ENCODE data around the gene CIC.

CIC gene

GRCh38 chr19:42245231-42245630 is 23.8 kb upstream of the CIC start:
- Histone ChIP-seq H3K27ac (ENCODE audit: low read length) (peak overlapping the region; percentile 99), H3K4me1 (ENCODE audit: control insufficient read depth in 1 of 2, insufficient read depth in 2 of 2, low read length in 2 of 2) (peaks cover 13 to 72% of the 10 kb centered on the region in 2 donors), H3K27me3 (ENCODE audit: low read depth, low read length) (no peaks in the 10 kb centered on the region), H3K36me3 (ENCODE audit: control insufficient read depth in 1 of 2, insufficient read depth in 2 of 2, low read length in 2 of 2) (peaks cover 10 to 21% of the 10 kb centered on the region in 2 donors), H3K9me3 (ENCODE audit: control insufficient read depth in 1 of 2, low read length in 2 of 2) (no peaks in the 10 kb centered on the region), H3K4me3 (ENCODE audit: low read depth in 1 of 2, low read length in 2 of 2) (peak overlapping the region; percentile 75 to 91)

GRCh38 chr19:42246143-42246921 is 22.7 kb upstream of the CIC start:
- Histone ChIP-seq H3K27ac (ENCODE audit: low read length) (peak overlapping the region; percentile 68), H3K9me3 (ENCODE audit: control insufficient read depth in 1 of 2, low read length in 2 of 2) (no peaks in the 10 kb centered on the region), H3K36me3 (ENCODE audit: control insufficient read depth in 1 of 2, insufficient read depth in 2 of 2, low read length in 2 of 2) (peaks cover 10 to 18% of the 10 kb centered on the region in 2 donors), H3K4me3 (ENCODE audit: low read depth in 1 of 2, low read length in 2 of 2) (no peak overlapping the region), H3K4me1 (ENCODE audit: control insufficient read depth in 1 of 2, insufficient read depth in 2 of 2, low read length in 2 of 2) (peaks cover 7 to 71% of the 10 kb centered on the region in 2 donors), H3K27me3 (ENCODE audit: low read depth, low read length) (no peaks in the 10 kb centered on the region)

- Histone ChIP-seq H3K27me3 (ENCODE audit: low read depth, low read length) (no peaks in the 10 kb centered on the region), H3K9me3 (ENCODE audit: control insufficient read depth in 1 of 2, low read length in 2 of 2) (no peaks in the 10 kb centered on the region), H3K4me1 (ENCODE audit: control insufficient read depth in 1 of 2, insufficient read depth in 2 of 2, low read length in 2 of 2) (peaks cover 13 to 73% of the 10 kb centered on the region in 2 donors), H3K27ac (ENCODE audit: low read length) (peak overlapping the region; percentile 68), H3K36me3 (ENCODE audit: control insufficient read depth in 1 of 2, insufficient read depth in 2 of 2, low read length in 2 of 2) (peaks cover 10 to 18% of the 10 kb centered on the region in 2 donors), H3K4me3 (ENCODE audit: low read depth in 1 of 2, low read length in 2 of 2) (no peak overlapping the region)
These were observed 22.0 kb upstream of the CIC start for GRCh38 chr19:42246922-42247639.

- Histone ChIP-seq H3K4me3 (ENCODE audit: low read depth in 1 of 2, low read length in 2 of 2) (no peak overlapping the region), H3K27ac (ENCODE audit: low read length) (no peak overlapping the region), H3K4me1 (ENCODE audit: control insufficient read depth in 1 of 2, insufficient read depth in 2 of 2, low read length in 2 of 2) (peaks cover 13 to 77% of the 10 kb centered on the region in 2 donors), H3K27me3 (ENCODE audit: low read depth, low read length) (no peaks in the 10 kb centered on the region), H3K9me3 (ENCODE audit: control insufficient read depth in 1 of 2, low read length in 2 of 2) (no peaks in the 10 kb centered on the region), H3K36me3 (ENCODE audit: control insufficient read depth in 1 of 2, insufficient read depth in 2 of 2, low read length in 2 of 2) (peaks cover 10 to 19% of the 10 kb centered on the region in 2 donors)
These were observed 21.3 kb upstream of the CIC start for GRCh38 chr19:42247640-42248199.

GRCh38 chr19:42248270-42249148 is 20.5 kb upstream of the CIC start:
- H3K4me1 ChIP-seq (ENCODE audit: control insufficient read depth in 1 of 2, insufficient read depth in 2 of 2, low read length in 2 of 2) = peaks cover 13 to 81% of the 10 kb centered on the region in 2 donors
- no peaks in the 10 kb centered on the region for H3K27me3 ChIP-seq (ENCODE audit: low read depth, low read length)
- no peaks in the 10 kb centered on the region for H3K9me3 ChIP-seq (ENCODE audit: control insufficient read depth in 1 of 2, low read length in 2 of 2)
- H3K36me3 ChIP-seq (ENCODE audit: control insufficient read depth in 1 of 2, insufficient read depth in 2 of 2, low read length in 2 of 2) = peaks cover 10 to 24% of the 10 kb centered on the region in 2 donors
- no peak overlapping the region for H3K27ac ChIP-seq (ENCODE audit: low read length)
- H3K4me3 ChIP-seq (ENCODE audit: low read depth in 1 of 2, low read length in 2 of 2) = no peak overlapping the region

GRCh38 chr19:42249149-42249750 is 19.8 kb upstream of the CIC start:
- Histone ChIP-seq H3K4me3 (ENCODE audit: low read depth in 1 of 2, low read length in 2 of 2) (no peak overlapping the region), H3K27me3 (ENCODE audit: low read depth, low read length) (no peaks in the 10 kb centered on the region), H3K36me3 (ENCODE audit: control insufficient read depth in 1 of 2, insufficient read depth in 2 of 2, low read length in 2 of 2) (peaks cover 10 to 24% of the 10 kb centered on the region in 2 donors), H3K4me1 (ENCODE audit: control insufficient read depth in 1 of 2, insufficient read depth in 2 of 2, low read length in 2 of 2) (peaks cover 13 to 73% of the 10 kb centered on the region in 2 donors), H3K9me3 (ENCODE audit: control insufficient read depth in 1 of 2, low read length in 2 of 2) (no peaks in the 10 kb centered on the region), H3K27ac (ENCODE audit: low read length) (no peak overlapping the region)

GRCh38 chr19:42249769-42250168 is 19.3 kb upstream of the CIC start:
- no peaks in the 10 kb centered on the region for H3K27me3 ChIP-seq (ENCODE audit: low read depth, low read length)
- H3K27ac ChIP-seq (ENCODE audit: low read length) = no peak overlapping the region
- H3K4me1 ChIP-seq (ENCODE audit: control insufficient read depth in 1 of 2, insufficient read depth in 2 of 2, low read length in 2 of 2) = peaks cover 13 to 72% of the 10 kb centered on the region in 2 donors
- H3K9me3 ChIP-seq (ENCODE audit: control insufficient read depth in 1 of 2, low read length in 2 of 2) = no peaks in the 10 kb centered on the region
- no peak overlapping the region for H3K4me3 ChIP-seq (ENCODE audit: low read depth in 1 of 2, low read length in 2 of 2)
- peaks cover 10 to 24% of the 10 kb centered on the region in 2 donors for H3K36me3 ChIP-seq (ENCODE audit: control insufficient read depth in 1 of 2, insufficient read depth in 2 of 2, low read length in 2 of 2)

GRCh38 chr19:42250183-42250665 is 18.8 kb upstream of the CIC start:
- H3K9me3 ChIP-seq (ENCODE audit: control insufficient read depth in 1 of 2, low read length in 2 of 2) = no peaks in the 10 kb centered on the region
- peak overlapping the region; percentile 39 for H3K27ac ChIP-seq (ENCODE audit: low read length)
- no peak overlapping the region for H3K4me3 ChIP-seq (ENCODE audit: low read depth in 1 of 2, low read length in 2 of 2)
- H3K27me3 ChIP-seq (ENCODE audit: low read depth, low read length) = no peaks in the 10 kb centered on the region
- peaks cover 13 to 67% of the 10 kb centered on the region in 2 donors for H3K4me1 ChIP-seq (ENCODE audit: control insufficient read depth in 1 of 2, insufficient read depth in 2 of 2, low read length in 2 of 2)
- H3K36me3 ChIP-seq (ENCODE audit: control insufficient read depth in 1 of 2, insufficient read depth in 2 of 2, low read length in 2 of 2) = peaks cover 10 to 24% of the 10 kb centered on the region in 2 donors

GRCh38 chr19:42250666-42251531 is 18.2 kb upstream of the CIC start:
- H3K4me1 ChIP-seq (ENCODE audit: control insufficient read depth in 1 of 2, insufficient read depth in 2 of 2, low read length in 2 of 2) = peaks cover 13 to 62% of the 10 kb centered on the region in 2 donors
- no peaks in the 10 kb centered on the region for H3K9me3 ChIP-seq (ENCODE audit: control insufficient read depth in 1 of 2, low read length in 2 of 2)
- H3K27ac ChIP-seq (ENCODE audit: low read length) = peak overlapping the region; percentile 39
- no peaks in the 10 kb centered on the region for H3K27me3 ChIP-seq (ENCODE audit: low read depth, low read length)
- peaks cover 10 to 24% of the 10 kb centered on the region in 2 donors for H3K36me3 ChIP-seq (ENCODE audit: control insufficient read depth in 1 of 2, insufficient read depth in 2 of 2, low read length in 2 of 2)
- H3K4me3 ChIP-seq (ENCODE audit: low read depth in 1 of 2, low read length in 2 of 2) = peak overlapping the region in 1 of 2 donors; percentile 37

Measured in muscle layer of duodenum (tissue), 2 donors.